ENCODE measurements around the gene GNPTAB.

DNA sequence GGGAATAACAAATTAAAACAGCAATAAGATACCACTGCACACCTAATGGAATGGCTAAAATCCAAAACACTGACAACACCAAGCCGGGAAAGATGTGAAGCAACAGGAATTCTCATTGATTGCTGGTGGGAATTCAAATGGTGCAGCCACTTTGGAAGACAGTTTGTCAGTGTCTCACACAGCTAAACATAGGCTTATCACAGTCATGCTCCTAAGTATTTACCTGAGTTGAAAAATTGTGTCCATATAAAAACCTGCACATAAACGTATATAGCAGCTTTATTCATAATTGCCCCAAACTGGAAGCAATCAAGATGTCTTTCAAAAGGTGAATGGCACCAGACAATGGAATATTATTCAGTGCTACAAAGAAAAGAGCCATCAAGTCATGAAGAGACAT, 21.6 kb downstream of the GNPTAB start:
- TF ChIP-seq CTCF (IDR thresholded peaks at IDR 0.05) = no peak
- TF ChIP-seq EP300 (IDR thresholded peaks at IDR 0.05) = no peak

Data from tibial nerve (tissue), 4 donors.